ENCODE data around the gene FLT3.

- TF ChIP-seq POLR2A (IDR thresholded peaks at IDR 0.05) (no peak), CTCF (IDR thresholded peaks at IDR 0.05) (no peak), EP300 (IDR thresholded peaks at IDR 0.05) (no peak)
These were observed 127.1 kb downstream of the FLT3 start for GRCh38 chr13:27973291-27973690.
